K562 (cell line): ENCODE data around the gene ECSCR. TPM values are rescaled to one million over a fixed set of nuclear protein-coding genes. Genes with fewer than 3 reads are reported as not detected.

ENCODE experiments used
- BACH1 ChIP-seq: fragments of 200-800 bp; sonication (Bioruptor generic); IDR thresholded peaks from 2 replicates; pipeline ENCODE4 v1.6.1; 2016; ENCODE audit warnings: missing genetic modification characterization, missing compliant biosample characterization
- BCL6 ChIP-seq: fragments of 250-450 bp; sonication (Bioruptor Pico); IDR thresholded peaks from 2 replicates; pipeline ENCODE4 v1.4.0; 2020
- CHD1 ChIP-seq: fragments of 200-600 bp; sonication (generic); IDR thresholded peaks from one replicate; pipeline ENCODE4 v1.6.1; 2012; ENCODE audit warnings: mild to moderate bottlenecking, moderate library complexity, low read length, inconsistent platforms
- ETV6 ChIP-seq, 3 experiments: fragments of 150-350 bp in 1 of 3; sonication (generic) in 1 of 3; formaldehyde crosslinking in 1 of 3; IDR thresholded peaks; 2 replicates each; pipeline versions ENCODE4 v1.6.1 to v1.8.0; 2014 to 2022; ENCODE audit warnings: borderline replicate concordance in 2 of 3, low read depth in 2 of 3, antibody characterized with exemption in 1 of 3, low read length in 1 of 3, mild to moderate bottlenecking in 1 of 3, missing genetic modification reagents in 1 of 3
- FOXK1 ChIP-seq: sonication (generic); formaldehyde crosslinking; IDR thresholded peaks from 2 replicates; pipeline ENCODE4 v1.8.0; 2022; ENCODE audit warnings: missing genetic modification reagents, mild to moderate bottlenecking, borderline replicate concordance
- HDAC3 ChIP-seq: fragments of 450-650 bp; IDR thresholded peaks from 2 replicates; pipeline ENCODE4 v1.6.1; 2018; ENCODE audit warnings: borderline replicate concordance, mild to moderate bottlenecking, moderate library complexity; ENCODE audit not compliant: partially characterized antibody
- HMG20A ChIP-seq: fragments of 450-650 bp; formaldehyde crosslinking; conservative IDR thresholded peaks from 2 replicates; pipeline ENCODE4 v1.4.0; 2020; ENCODE audit warnings: mild to moderate bottlenecking, mixed read lengths
- LCOR ChIP-seq: sonication (generic); formaldehyde crosslinking; IDR thresholded peaks from 2 replicates; pipeline ENCODE4 v1.8.0; 2022; ENCODE audit warnings: mild to moderate bottlenecking, missing genetic modification reagents
- MTA3 ChIP-seq: fragments of 450-650 bp; formaldehyde crosslinking; IDR thresholded peaks from 2 replicates; pipeline ENCODE4 v1.6.1; 2017; ENCODE audit warnings: mild to moderate bottlenecking, borderline replicate concordance
- SAFB ChIP-seq: fragments of 200-400 bp; formaldehyde crosslinking; IDR thresholded peaks from 2 replicates; pipeline ENCODE4 v1.6.1; 2017; ENCODE audit warnings: low read depth, low read length, borderline replicate concordance
- SP1 ChIP-seq: sonication (generic); formaldehyde crosslinking; IDR thresholded peaks from 2 replicates; pipeline ENCODE4 v1.8.1; 2022; ENCODE audit warnings: mild to moderate bottlenecking, missing genetic modification reagents
- ZFX ChIP-seq: sonication (generic); formaldehyde crosslinking; IDR thresholded peaks from 2 replicates; pipeline ENCODE4 v1.8.0; 2022; ENCODE audit warnings: mild to moderate bottlenecking, missing genetic modification reagents, moderate library complexity
- ZNF282 ChIP-seq: sonication (generic); formaldehyde crosslinking; IDR thresholded peaks from 2 replicates; pipeline ENCODE4 v1.8.1; 2023; ENCODE audit warnings: missing genetic modification reagents
- ZNF561 ChIP-seq: fragments of 450-650 bp; formaldehyde crosslinking; conservative IDR thresholded peaks from 2 replicates; pipeline ENCODE4 v1.4.0; 2020; ENCODE audit warnings: mild to moderate bottlenecking, moderate library complexity
- polyA plus RNA-seq, 8 experiments: library from polyadenylated mRNA; depleted of rRNA in 4 of 8; stranded (reverse) in 5 of 8; unstranded in 3 of 8; fragments of >200 nt; fragmentation: Nextera tagmentation in 2 of 8; fragmentation: Illumina TruSeq in 1 of 8; extraction: Ambion mirVana in 2 of 8; extraction: Trizol in 1 of 8; gene quantifications; 2 replicates each; pipeline versions ENCODE4 v1.2.1 to v1.2.3, GENCODE V29; 2011 to 2014; ENCODE audit warnings: inconsistent platforms in 1 of 8, missing spikeins in 1 of 8
- total RNA-seq, 7 experiments: library from RNA; depleted of rRNA in 6 of 7; stranded (reverse); fragments of >200 nt in 6 of 7; fragmentation: Illumina TruSeq in 2 of 7; extraction: Trizol in 2 of 7; gene quantifications; 2 replicates each; pipeline versions ENCODE4 v1.2.1 to v1.2.3, GENCODE V29; 2011 to 2021; ENCODE audit warnings: low replicate concordance in 1 of 7
- TF ChIP-seq, protein P1 (sequence below): fragments of 450-650 bp; IDR thresholded peaks from 2 replicates; pipeline ENCODE4 v1.7.1; 2018; ENCODE audit warnings: mild to moderate bottlenecking, low read depth; ENCODE audit not compliant: partially characterized antibody
- TF ChIP-seq, protein P2 (sequence below): IDR thresholded peaks from 3 replicates; pipeline ENCODE4 v1.6.1; 2011; ENCODE audit warnings: borderline replicate concordance, mild to moderate bottlenecking; ENCODE audit not compliant: insufficient read length, insufficient read depth
- TF ChIP-seq, protein P3 (sequence below): sonication (generic); formaldehyde crosslinking; IDR thresholded peaks from 2 replicates; pipeline ENCODE4 v1.9.0; 2022; ENCODE audit warnings: mild to moderate bottlenecking, missing genetic modification reagents
- TF ChIP-seq, protein P4 (sequence below), 3 experiments: fragments of 200-800 bp in 1 of 3; fragments of 250-450 bp in 1 of 3; fragments of 450-650 bp in 1 of 3; sonication (Bioruptor Pico) in 1 of 3; sonication (Bioruptor generic) in 1 of 3; formaldehyde crosslinking in 1 of 3; IDR thresholded peaks; 2 replicates each; pipeline versions ENCODE4 v1.6.1 to v1.8.0; 2016 to 2022; ENCODE audit warnings: mild to moderate bottlenecking in 2 of 3, missing genetic modification characterization in 2 of 3, missing compliant biosample characterization in 1 of 3, moderate library complexity in 1 of 3

Gene ECSCR
- total and polyA plus RNA-seq, 9 of the 15 experiments (the other 6 are each of a cell fraction or from before 2014, with no cell fraction given) = 0.10 to 0.25 (median 0.13) TPM; not detected in 6

DNA sequence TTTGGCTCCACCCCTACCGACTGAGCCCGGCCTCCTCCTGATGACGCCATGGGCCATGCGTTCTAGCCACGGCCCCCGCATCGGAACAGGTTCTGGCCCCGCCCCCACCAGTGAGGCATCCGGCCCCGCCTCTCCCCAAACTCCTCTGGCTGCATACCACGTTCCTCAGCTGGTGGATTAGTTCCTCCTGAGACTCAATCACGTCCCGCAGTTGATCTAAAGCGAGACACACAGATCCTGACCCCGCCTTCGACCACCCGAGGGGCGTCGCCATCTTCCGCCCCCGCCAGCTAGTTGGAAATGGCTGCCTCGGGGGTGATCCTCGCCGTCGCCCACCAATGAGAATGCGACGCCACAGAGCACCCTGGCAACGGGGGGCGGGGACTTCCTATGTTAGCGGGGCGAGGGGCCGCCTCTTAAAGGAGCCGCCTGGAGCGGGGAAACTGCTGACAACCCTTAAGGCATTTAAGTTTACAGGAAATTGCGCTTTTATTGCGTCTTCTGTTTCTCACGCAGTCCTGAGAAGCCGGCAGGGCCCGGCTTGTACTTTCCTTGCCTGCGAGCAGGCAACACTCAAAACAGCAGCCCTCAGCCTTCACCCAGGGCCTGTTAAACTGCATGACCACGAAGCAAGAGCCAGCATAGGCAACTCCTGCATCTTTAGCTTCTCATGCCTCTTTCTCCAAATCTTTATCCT lies 58.6 kb downstream of the ECSCR start, which contains the start of gene SPATA24 (continued):
- TF ChIP-seq SP1 (CRISPR knock-in tag) (peak; percentile 97), SAFB (no peak), ZFX (CRISPR knock-in tag) (peak; percentile 51), BACH1 (tag) (no peak), LCOR (peak; percentile 82; the same call in 1 of the 2 replicates), ZNF282 (CRISPR knock-in tag) (no peak), FOXK1 (CRISPR knock-in tag) (no peak), ETV6 (IDR thresholded peaks at IDR 0.05; ENCODE audit: borderline replicate concordance in 1 of 2, low read depth in 2 of 2, low read length in 1 of 2) (no peak), ETV6 (CRISPR knock-in tag; IDR thresholded peaks at IDR 0.05; ENCODE audit: borderline replicate concordance) (no peak), HMG20A (CRISPR knock-in tag) (no peak), CHD1 (no peak), ZNF561 (CRISPR knock-in tag) (no peak), HDAC3 (no peak), BCL6 (0 out of 2 replicates have a peak, but pooled peaks have one; percentile 31), MTA3 (no peak; the same call in 1 of the 2 replicates)
- TF ChIP-seq, protein P1, sequence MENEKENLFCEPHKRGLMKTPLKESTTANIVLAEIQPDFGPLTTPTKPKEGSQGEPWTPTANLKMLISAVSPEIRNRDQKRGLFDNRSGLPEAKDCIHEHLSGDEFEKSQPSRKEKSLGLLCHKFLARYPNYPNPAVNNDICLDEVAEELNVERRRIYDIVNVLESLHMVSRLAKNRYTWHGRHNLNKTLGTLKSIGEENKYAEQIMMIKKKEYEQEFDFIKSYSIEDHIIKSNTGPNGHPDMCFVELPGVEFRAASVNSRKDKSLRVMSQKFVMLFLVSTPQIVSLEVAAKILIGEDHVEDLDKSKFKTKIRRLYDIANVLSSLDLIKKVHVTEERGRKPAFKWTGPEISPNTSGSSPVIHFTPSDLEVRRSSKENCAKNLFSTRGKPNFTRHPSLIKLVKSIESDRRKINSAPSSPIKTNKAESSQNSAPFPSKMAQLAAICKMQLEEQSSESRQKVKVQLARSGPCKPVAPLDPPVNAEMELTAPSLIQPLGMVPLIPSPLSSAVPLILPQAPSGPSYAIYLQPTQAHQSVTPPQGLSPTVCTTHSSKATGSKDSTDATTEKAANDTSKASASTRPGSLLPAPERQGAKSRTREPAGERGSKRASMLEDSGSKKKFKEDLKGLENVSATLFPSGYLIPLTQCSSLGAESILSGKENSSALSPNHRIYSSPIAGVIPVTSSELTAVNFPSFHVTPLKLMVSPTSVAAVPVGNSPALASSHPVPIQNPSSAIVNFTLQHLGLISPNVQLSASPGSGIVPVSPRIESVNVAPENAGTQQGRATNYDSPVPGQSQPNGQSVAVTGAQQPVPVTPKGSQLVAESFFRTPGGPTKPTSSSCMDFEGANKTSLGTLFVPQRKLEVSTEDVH = peak; percentile 65
- TF ChIP-seq, protein P2, sequence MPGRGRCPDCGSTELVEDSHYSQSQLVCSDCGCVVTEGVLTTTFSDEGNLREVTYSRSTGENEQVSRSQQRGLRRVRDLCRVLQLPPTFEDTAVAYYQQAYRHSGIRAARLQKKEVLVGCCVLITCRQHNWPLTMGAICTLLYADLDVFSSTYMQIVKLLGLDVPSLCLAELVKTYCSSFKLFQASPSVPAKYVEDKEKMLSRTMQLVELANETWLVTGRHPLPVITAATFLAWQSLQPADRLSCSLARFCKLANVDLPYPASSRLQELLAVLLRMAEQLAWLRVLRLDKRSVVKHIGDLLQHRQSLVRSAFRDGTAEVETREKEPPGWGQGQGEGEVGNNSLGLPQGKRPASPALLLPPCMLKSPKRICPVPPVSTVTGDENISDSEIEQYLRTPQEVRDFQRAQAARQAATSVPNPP = no peak
- TF ChIP-seq, protein P3, sequence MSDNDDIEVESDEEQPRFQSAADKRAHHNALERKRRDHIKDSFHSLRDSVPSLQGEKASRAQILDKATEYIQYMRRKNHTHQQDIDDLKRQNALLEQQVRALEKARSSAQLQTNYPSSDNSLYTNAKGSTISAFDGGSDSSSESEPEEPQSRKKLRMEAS = peak; percentile 93
- TF ChIP-seq, protein P4, sequence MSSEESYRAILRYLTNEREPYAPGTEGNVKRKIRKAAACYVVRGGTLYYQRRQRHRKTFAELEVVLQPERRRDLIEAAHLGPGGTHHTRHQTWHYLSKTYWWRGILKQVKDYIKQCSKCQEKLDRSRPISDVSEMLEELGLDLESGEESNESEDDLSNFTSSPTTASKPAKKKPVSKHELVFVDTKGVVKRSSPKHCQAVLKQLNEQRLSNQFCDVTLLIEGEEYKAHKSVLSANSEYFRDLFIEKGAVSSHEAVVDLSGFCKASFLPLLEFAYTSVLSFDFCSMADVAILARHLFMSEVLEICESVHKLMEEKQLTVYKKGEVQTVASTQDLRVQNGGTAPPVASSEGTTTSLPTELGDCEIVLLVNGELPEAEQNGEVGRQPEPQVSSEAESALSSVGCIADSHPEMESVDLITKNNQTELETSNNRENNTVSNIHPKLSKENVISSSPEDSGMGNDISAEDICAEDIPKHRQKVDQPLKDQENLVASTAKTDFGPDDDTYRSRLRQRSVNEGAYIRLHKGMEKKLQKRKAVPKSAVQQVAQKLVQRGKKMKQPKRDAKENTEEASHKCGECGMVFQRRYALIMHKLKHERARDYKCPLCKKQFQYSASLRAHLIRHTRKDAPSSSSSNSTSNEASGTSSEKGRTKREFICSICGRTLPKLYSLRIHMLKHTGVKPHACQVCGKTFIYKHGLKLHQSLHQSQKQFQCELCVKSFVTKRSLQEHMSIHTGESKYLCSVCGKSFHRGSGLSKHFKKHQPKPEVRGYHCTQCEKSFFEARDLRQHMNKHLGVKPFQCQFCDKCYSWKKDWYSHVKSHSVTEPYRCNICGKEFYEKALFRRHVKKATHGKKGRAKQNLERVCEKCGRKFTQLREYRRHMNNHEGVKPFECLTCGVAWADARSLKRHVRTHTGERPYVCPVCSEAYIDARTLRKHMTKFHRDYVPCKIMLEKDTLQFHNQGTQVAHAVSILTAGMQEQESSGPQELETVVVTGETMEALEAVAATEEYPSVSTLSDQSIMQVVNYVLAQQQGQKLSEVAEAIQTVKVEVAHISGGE (CRISPR knock-in tag; IDR thresholded peaks at IDR 0.05) = no peak
